ENCODE data around the gene EIF4E1B. TPM values are rescaled to one million over a fixed set of nuclear protein-coding genes. Genes with fewer than 3 reads are reported as not detected.
A peak's percentile ranks its signal among the peaks of the same experiment; 100 is the strongest.

The EIF4E1B gene
- total RNA-seq, 1 donor from 2014 or later, result not detected

DNA sequence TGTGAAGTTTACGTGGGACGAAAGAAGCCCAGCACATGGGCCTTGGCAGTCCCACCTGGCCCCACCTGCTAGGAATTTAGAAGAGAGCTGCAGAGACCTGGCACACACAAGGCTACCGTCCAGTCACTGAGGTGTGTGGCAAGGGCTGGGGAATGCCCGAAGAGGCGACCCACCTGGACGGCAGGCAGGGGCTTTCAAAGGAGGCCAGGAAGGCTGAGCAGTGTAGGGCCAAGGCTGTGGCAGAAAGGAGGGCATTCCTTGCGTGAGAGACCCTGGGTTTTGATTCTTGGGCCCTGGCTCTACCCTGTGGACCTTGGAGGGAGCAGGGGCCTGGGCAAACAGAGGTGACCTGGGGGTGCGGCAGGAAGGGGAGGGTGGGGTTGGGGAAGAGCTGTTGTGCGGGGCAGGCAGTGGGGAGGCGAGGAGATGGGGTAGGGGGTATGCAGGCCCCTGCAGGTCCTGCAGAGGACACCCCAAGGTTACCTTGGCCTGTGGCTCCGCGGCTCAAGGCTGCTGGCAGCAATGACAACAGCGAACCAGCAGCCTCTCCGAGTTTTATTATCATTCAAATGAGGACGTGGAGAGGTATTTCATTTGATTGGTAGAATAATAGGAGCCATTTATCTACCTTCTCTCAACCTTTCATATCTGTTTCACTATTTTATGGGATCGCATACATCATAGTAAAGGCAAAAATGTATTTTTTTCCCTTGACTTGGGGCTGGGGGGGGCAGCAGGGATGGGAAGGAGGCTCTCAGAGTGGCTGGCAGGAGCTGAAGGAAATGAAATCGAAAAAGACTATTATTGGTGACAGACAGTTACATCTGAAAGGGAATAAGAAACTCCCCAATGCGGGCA lies 41.6 kb downstream of the EIF4E1B start:
- Histone ChIP-seq H3K27me3 (ENCODE audit: low read depth) (peaks cover 64% of the 10 kb centered on the region), H3K9me3 (replicated peaks) (no peaks in the 10 kb centered on the region), H3K36me3 (no peaks in the 10 kb centered on the region), H3K4me1 (peaks cover 20% of the 10 kb centered on the region), H3K4me3 (no peak overlapping the region), H3K27ac (replicated peaks) (no peak overlapping the region)
- TF ChIP-seq, protein P1, sequence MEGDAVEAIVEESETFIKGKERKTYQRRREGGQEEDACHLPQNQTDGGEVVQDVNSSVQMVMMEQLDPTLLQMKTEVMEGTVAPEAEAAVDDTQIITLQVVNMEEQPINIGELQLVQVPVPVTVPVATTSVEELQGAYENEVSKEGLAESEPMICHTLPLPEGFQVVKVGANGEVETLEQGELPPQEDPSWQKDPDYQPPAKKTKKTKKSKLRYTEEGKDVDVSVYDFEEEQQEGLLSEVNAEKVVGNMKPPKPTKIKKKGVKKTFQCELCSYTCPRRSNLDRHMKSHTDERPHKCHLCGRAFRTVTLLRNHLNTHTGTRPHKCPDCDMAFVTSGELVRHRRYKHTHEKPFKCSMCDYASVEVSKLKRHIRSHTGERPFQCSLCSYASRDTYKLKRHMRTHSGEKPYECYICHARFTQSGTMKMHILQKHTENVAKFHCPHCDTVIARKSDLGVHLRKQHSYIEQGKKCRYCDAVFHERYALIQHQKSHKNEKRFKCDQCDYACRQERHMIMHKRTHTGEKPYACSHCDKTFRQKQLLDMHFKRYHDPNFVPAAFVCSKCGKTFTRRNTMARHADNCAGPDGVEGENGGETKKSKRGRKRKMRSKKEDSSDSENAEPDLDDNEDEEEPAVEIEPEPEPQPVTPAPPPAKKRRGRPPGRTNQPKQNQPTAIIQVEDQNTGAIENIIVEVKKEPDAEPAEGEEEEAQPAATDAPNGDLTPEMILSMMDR (IDR thresholded peaks at IDR 0.05; ENCODE audit: borderline replicate concordance), result no peak
- no peak for DNase-seq
- intact Hi-C loops (cut with micrococcal nuclease), result no loop called here

DNA sequence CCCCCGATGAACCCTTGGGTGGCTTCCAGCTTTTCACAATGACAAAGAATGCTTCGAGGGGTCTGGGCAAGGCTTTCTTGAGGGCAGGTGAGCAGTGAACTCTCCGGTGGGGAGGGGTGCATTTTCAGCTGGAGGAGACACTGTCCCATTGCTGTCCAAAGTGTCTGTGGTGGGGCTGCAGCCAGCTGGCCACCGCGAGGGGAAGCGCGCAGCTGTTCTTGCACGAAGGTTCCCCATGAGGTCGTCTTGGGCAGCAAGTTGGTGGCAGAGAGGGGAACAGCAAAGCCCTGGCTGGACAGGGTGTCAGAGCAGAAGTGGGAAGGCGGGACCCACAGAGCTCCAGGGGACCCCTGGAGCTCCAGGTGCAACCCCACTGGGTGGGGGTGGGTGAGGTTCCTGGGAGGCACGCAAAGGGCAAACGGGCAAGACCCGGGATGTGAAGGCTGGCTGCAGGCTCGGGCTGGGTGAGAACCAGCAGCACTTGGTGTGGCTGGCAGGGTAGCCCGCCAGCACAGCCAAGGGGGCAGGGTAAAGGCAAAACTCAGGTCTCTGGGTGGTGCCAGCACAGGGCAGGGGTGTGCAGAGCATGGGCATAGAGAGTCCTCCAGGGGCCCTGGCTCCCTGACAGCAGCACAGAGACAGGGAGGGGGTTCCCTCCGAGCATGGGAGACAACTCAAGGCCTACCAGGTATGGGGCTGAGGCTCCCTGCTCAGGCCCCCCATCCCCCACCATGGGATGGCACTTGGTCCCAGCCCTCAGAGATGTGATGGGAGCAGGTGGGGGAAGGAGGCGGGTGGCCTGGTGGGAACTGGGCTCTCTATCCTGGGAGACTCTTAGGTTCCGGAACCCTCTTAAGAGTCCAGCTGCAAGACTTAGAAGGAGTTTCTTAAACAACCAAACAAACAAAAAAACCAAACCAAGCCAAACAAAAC lies 43.4 kb downstream of the EIF4E1B start:
- intact Hi-C loops (cut with micrococcal nuclease), result no loop called here
- no peak for DNase-seq
- peaks cover 53% of the 10 kb centered on the region for H3K27me3 ChIP-seq (ENCODE audit: low read depth)
- TF ChIP-seq, protein P1 (IDR thresholded peaks at IDR 0.05; ENCODE audit: borderline replicate concordance), result no peak
- peaks cover 38% of the 10 kb centered on the region for H3K4me1 ChIP-seq
- no peaks in the 10 kb centered on the region for H3K36me3 ChIP-seq
- no peak overlapping the region for H3K27ac ChIP-seq (replicated peaks)
- no peak overlapping the region for H3K4me3 ChIP-seq
- H3K9me3 ChIP-seq (replicated peaks), result no peaks in the 10 kb centered on the region

DNA sequence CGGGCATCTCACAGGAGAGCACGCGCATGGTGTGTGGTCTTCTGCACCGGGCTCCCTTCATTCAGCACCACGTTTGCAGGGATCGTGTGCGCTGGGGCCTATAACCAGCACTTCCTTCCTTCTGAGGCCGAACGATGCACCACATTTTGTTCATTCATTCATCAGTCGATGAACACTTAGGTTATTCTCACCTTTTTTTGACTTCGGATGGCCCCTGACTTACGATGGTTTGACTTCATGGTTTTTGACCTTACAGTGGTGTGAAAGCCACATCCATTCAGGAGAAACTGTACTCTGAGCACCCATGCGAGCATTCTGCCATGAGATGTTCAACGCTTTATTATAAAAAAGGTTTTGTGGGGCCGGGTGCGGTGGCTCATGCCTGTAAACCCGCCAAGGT lies 44.3 kb downstream of the EIF4E1B start:
- DNase-seq, result no peak
- TF ChIP-seq, protein P1 (IDR thresholded peaks at IDR 0.05; ENCODE audit: borderline replicate concordance), result no peak
- Histone ChIP-seq H3K27ac (replicated peaks) (no peak overlapping the region), H3K27me3 (ENCODE audit: low read depth) (peaks cover 53% of the 10 kb centered on the region), H3K4me1 (peaks cover 47% of the 10 kb centered on the region), H3K9me3 (replicated peaks) (no peaks in the 10 kb centered on the region), H3K36me3 (no peaks in the 10 kb centered on the region), H3K4me3 (no peak overlapping the region)
- intact Hi-C loops (cut with micrococcal nuclease), result no loop called here

DNA sequence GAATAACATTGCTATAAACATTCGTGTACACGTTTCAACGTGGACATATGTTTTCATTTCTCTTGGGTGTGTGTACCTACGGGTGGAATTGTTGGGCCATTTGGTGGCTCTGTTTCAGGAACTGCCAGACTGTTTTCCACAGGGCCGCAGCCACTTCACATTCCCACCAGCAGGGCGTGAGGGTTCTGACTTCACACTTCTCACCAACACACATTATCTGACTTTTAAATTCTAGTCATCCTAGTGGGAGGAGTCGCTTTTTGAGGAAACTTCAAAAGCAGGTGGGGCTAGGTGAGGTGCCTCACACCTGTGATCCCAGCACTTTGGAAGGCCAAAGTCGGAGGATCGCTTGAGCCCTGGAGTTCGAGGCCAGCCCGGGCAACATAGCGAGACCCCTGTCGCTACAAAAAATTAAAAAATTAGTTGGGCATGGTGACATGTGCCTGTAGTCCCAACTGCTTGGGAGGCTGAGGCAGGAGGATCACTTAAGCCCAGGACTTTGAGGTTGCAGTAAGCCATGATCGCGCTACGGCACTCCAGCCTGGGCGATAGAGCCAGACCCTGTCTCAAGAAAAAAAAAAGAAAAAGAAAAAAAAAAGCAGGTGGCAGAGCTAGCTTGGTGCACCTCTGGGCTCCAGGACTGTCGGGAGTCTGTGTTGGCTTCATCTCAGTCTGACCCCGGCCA lies 45.3 kb downstream of the EIF4E1B start:
- Histone ChIP-seq H3K27ac (replicated peaks) (no peak overlapping the region), H3K27me3 (ENCODE audit: low read depth) (peaks cover 53% of the 10 kb centered on the region), H3K4me1 (peaks cover 54% of the 10 kb centered on the region), H3K9me3 (replicated peaks) (no peaks in the 10 kb centered on the region), H3K36me3 (no peaks in the 10 kb centered on the region), H3K4me3 (no peak overlapping the region)
- DNase-seq, result no peak
- intact Hi-C loops (cut with micrococcal nuclease), result no loop called here
- TF ChIP-seq, protein P1 (IDR thresholded peaks at IDR 0.05; ENCODE audit: borderline replicate concordance), result peak; percentile 51

DNA sequence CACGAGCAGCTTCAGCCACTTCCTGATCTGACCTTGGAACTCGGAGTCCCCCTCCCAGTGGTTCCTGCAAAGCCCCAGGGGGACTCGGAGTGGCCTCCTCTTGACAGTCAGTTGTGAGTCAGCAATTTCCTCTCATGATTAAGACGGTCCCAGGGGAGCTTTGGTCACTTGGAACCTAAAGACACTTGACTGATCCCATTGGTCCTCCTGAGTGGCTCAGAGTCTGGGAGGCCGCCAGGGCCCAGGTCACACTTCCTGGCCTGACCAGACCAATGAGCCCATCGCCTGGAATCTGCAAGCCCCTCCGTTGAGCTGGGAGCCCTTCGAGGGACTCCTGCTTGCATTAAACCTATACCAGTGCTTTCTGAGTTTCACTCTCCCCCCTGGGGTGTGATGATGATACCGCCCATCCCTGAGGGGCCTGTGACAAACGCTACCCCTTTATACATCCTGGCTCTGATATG lies 45.9 kb downstream of the EIF4E1B start:
- peak overlapping the region; percentile 36 for H3K27ac ChIP-seq (replicated peaks)
- TF ChIP-seq, protein P1 (IDR thresholded peaks at IDR 0.05; ENCODE audit: borderline replicate concordance), result no peak
- H3K9me3 ChIP-seq (replicated peaks), result no peaks in the 10 kb centered on the region
- H3K4me1 ChIP-seq, result peaks cover 54% of the 10 kb centered on the region
- no peak overlapping the region for H3K4me3 ChIP-seq
- intact Hi-C loops (cut with micrococcal nuclease), result no loop called here
- no peaks in the 10 kb centered on the region for H3K36me3 ChIP-seq
- peaks cover 53% of the 10 kb centered on the region for H3K27me3 ChIP-seq (ENCODE audit: low read depth)
- DNase-seq, result peak; percentile 62

All from left ventricle myocardium inferior (tissue), 1 donor.